Endothelial cell (in vitro differentiated cells): ENCODE data around the gene ACTR3. TPM values are rescaled to one million over a fixed set of nuclear protein-coding genes. Genes with fewer than 3 reads are reported as not detected.

ENCODE experiments used
- DNase-seq: peaks from one replicate; pipeline ENCODE4 v3.0.0; 2021; ENCODE audit warnings: low spot score
- H3K27ac Mint-ChIP-seq: one replicate; pipeline ENCODE4 v1.8.0; 2021; ENCODE audit warnings: mixed read lengths, inconsistent platforms; ENCODE audit not compliant: unreplicated experiment
- H3K27me3 Mint-ChIP-seq: one replicate; pipeline ENCODE4 v1.8.0; 2021; ENCODE audit warnings: mild to moderate bottlenecking, moderate library complexity, mixed read lengths, inconsistent platforms; ENCODE audit not compliant: unreplicated experiment
- H3K36me3 Mint-ChIP-seq: one replicate; pipeline ENCODE4 v1.8.0; 2021; ENCODE audit warnings: mild to moderate bottlenecking, low read depth, mixed read lengths, inconsistent platforms; ENCODE audit not compliant: unreplicated experiment
- H3K4me1 Mint-ChIP-seq: one replicate; pipeline ENCODE4 v1.8.0; 2021; ENCODE audit warnings: mild to moderate bottlenecking, mixed read lengths, inconsistent platforms; ENCODE audit not compliant: unreplicated experiment
- H3K4me3 Mint-ChIP-seq: one replicate; pipeline ENCODE4 v1.8.0; 2021; ENCODE audit warnings: mild to moderate bottlenecking, mixed read lengths, inconsistent platforms; ENCODE audit not compliant: unreplicated experiment
- H3K9me3 Mint-ChIP-seq: one replicate; pipeline ENCODE4 v1.8.0; 2021; ENCODE audit warnings: mixed read lengths, inconsistent platforms; ENCODE audit not compliant: unreplicated experiment
- total RNA-seq: library from RNA; stranded (reverse); fragmentation: NEBNext Ultra II Directional; extraction: Animal tissue kit (Norgen Biotek cat#: 25700); gene quantifications from one replicate; pipeline ENCODE4 v1.2.1, GENCODE V29; 2021; ENCODE audit not compliant: unreplicated experiment
- TF ChIP-seq, protein P1 (sequence below): fragments of 200-600 bp; sonication (generic); IDR thresholded peaks from one replicate; pipeline ENCODE4 v1.5.0; 2021; ENCODE audit warnings: antibody characterized with exemption; ENCODE audit not compliant: unreplicated experiment

Gene ACTR3
- total RNA-seq, 1 donor from 2014 or later: 284 TPM

DNA sequence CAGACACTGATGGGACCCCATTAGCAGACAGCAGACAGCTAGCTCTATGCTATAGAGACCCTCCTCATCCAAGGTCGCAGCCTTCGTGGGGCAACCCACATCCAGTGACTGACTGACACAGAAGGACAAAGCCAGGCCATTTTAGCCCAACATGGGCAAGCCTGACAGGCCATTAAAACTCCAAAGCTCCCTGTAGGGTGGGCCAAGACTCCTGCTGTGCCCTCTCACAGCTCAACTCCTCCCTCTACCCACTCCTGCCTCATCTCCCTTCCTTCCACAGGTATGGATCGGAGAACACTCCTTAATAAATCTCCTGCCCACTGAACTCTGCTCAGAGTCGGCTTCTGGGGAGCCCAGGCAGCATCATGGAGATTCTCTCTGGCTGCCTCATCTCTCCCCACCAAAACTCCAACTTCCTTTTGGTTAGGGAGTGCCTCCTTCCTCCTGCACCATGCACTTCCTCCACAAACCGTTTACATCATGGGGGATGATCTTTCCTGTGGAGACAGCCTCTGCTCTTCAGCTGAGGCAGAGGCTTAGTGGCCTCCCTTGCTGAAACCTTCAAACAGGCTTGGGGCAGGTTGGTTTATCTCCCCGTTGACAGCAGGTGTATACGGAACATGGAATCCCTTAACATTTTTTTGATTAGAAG lies 86.5 kb downstream of the ACTR3 start:
- Mint-ChIP-seq H3K9me3 (peaks cover 6% of the 10 kb centered on the region), H3K4me1 (peaks cover 21% of the 10 kb centered on the region), H3K4me3 (peak overlapping the region; percentile 28), H3K27ac (peak overlapping the region; percentile 74), H3K36me3 (peaks cover 64% of the 10 kb centered on the region), H3K27me3 (peaks cover 28% of the 10 kb centered on the region)
- TF ChIP-seq, protein P1, sequence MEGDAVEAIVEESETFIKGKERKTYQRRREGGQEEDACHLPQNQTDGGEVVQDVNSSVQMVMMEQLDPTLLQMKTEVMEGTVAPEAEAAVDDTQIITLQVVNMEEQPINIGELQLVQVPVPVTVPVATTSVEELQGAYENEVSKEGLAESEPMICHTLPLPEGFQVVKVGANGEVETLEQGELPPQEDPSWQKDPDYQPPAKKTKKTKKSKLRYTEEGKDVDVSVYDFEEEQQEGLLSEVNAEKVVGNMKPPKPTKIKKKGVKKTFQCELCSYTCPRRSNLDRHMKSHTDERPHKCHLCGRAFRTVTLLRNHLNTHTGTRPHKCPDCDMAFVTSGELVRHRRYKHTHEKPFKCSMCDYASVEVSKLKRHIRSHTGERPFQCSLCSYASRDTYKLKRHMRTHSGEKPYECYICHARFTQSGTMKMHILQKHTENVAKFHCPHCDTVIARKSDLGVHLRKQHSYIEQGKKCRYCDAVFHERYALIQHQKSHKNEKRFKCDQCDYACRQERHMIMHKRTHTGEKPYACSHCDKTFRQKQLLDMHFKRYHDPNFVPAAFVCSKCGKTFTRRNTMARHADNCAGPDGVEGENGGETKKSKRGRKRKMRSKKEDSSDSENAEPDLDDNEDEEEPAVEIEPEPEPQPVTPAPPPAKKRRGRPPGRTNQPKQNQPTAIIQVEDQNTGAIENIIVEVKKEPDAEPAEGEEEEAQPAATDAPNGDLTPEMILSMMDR: no peak
- DNase-seq: no peak

DNA sequence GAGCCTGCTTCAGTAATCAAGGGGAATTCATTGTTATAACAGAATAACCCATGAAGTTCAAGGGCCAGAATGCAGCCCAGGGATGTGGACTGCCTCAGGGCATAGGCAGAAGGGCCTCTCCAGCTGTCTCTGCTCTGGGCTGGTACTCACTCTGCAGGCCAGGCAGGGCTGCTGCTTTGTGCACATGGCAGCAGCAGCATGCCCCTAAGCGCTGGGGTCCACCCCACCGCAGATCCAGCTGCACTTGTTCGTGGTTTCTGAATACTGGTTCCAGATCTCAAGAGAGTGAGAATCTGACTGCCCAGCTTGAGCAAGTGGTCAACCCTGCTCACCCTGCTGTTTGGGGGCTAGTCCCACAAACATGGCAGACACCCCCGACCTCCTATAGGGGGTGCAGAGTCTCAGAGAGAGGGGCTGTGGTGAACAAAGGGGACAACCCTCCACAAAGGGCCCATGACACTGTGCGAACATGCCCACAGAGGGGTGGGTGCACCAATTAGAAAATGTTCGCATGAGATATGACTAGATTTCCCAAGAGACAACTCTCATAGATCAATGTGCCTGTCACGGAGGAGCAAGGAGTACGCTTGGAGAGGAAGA lies 87.3 kb downstream of the ACTR3 start:
- no peak for DNase-seq
- Mint-ChIP-seq H3K4me1 (peaks cover 14% of the 10 kb centered on the region), H3K9me3 (peaks cover 6% of the 10 kb centered on the region), H3K4me3 (peak overlapping the region; percentile 9), H3K27ac (no peak overlapping the region), H3K36me3 (peaks cover 59% of the 10 kb centered on the region), H3K27me3 (peaks cover 26% of the 10 kb centered on the region)
- TF ChIP-seq, protein P1: no peak

DNA sequence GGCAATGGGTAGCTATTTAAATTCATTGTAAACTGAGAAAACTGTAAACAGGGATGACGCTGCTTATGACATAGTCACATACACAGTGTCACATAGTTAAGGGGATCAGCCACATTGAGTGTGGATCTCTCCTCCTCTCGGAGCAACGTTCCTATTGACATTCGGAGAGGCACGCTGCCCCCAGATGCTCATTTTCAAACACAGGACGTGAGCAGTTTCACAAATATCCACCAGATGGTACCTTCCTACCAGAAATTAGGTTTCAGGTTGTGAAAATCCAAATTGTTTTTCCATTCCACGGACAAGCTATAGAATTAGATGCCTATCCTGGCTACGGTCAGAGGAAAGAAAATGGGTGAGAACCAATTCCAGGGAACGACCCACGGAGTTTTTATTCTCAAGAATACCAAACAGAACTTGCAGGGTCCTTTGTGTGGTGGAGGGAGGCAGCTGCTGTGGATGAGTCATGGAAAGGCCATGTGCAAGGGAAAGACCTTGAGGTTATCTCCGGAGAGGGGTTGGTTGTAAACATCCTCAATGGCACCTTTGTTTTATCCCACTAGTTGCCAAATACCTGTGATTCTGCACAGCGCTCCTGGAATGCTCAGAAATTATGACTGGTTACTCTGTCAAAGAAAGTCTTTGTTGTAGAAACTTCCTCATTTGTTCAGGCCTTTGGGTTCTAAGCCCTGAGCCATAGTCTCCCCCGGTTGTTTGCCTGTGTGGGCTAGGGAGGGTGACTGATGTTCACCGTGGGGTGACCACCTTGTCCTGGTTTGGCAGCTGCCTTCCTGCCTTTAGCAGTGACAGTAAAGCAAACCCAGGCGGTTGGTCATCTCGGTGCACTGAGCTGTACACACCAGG lies 88.0 kb downstream of the ACTR3 start:
- Mint-ChIP-seq H3K27me3 (peaks cover 26% of the 10 kb centered on the region), H3K27ac (peak overlapping the region; percentile 9), H3K9me3 (peaks cover 7% of the 10 kb centered on the region), H3K36me3 (peaks cover 53% of the 10 kb centered on the region), H3K4me1 (peaks cover 14% of the 10 kb centered on the region), H3K4me3 (peak overlapping the region; percentile 9)
- no peak for DNase-seq
- TF ChIP-seq, protein P1: no peak

DNA sequence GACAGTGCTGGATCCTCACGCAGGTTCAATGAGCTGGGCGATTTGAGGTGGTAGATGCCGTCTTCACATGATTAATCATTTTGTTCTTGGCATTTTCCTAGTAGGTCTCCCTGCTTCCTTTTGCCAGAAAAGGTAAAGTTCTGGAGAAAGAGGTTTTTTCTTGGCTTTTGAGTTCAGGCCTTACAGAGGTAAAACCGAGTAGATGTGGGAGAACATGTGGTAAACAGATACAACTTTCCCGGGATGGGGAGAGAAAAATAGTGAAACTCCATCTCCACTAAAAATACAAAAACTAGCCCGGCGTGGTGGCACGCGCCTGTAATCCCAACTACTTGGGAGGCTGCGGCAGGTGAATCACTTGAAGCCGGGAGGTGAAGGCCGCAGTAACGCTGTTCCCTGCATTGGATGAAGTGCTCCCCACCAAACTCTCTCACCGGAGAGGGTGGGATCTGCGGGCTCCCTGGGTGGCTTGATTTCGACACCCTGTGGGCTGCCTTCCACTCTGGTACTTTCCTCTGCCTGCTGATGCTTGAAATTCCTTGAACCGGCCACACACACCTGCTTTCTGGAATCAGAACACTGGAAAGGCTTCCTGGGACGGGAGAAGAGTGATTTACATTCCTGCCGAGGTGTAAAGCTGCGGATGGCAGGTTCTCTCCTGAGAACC lies 88.8 kb downstream of the ACTR3 start:
- no peak overlapping the region for H3K27ac Mint-ChIP-seq
- peaks cover 10% of the 10 kb centered on the region for H3K9me3 Mint-ChIP-seq
- H3K4me1 Mint-ChIP-seq: peaks cover 14% of the 10 kb centered on the region
- no peak for DNase-seq
- H3K27me3 Mint-ChIP-seq: peaks cover 26% of the 10 kb centered on the region
- peak overlapping the region; percentile 42 for H3K4me3 Mint-ChIP-seq
- TF ChIP-seq, protein P1: no peak
- H3K36me3 Mint-ChIP-seq: peaks cover 55% of the 10 kb centered on the region
